Measurements from ENCODE around the gene PATJ.

PATJ gene

GRCh38 chr1:62126579-62127290 lies 384.5 kb downstream of the PATJ start:
- Histone ChIP-seq H3K27ac (no peak overlapping the region), H3K4me1 (no peaks in the 10 kb centered on the region), H3K9ac (no peak overlapping the region), H3K4me2 (ENCODE audit: low read length) (no peak overlapping the region), H2AFZ (no peak overlapping the region), H3K79me2 (no peaks in the 10 kb centered on the region), H3K27me3 (ENCODE audit: control insufficient read depth, insufficient read depth, low read length) (no peaks in the 10 kb centered on the region), H3K36me3 (ENCODE audit: control insufficient read depth, insufficient read depth, low read length) (no peaks in the 10 kb centered on the region), H3K9me3 (ENCODE audit: control insufficient read depth, low read length) (no peaks in the 10 kb centered on the region), H3K4me3 (ENCODE audit: low read depth, low read length) (no peak overlapping the region)
- TF ChIP-seq, protein P1, sequence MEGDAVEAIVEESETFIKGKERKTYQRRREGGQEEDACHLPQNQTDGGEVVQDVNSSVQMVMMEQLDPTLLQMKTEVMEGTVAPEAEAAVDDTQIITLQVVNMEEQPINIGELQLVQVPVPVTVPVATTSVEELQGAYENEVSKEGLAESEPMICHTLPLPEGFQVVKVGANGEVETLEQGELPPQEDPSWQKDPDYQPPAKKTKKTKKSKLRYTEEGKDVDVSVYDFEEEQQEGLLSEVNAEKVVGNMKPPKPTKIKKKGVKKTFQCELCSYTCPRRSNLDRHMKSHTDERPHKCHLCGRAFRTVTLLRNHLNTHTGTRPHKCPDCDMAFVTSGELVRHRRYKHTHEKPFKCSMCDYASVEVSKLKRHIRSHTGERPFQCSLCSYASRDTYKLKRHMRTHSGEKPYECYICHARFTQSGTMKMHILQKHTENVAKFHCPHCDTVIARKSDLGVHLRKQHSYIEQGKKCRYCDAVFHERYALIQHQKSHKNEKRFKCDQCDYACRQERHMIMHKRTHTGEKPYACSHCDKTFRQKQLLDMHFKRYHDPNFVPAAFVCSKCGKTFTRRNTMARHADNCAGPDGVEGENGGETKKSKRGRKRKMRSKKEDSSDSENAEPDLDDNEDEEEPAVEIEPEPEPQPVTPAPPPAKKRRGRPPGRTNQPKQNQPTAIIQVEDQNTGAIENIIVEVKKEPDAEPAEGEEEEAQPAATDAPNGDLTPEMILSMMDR (IDR thresholded peaks at IDR 0.05), result no peak

DNA sequence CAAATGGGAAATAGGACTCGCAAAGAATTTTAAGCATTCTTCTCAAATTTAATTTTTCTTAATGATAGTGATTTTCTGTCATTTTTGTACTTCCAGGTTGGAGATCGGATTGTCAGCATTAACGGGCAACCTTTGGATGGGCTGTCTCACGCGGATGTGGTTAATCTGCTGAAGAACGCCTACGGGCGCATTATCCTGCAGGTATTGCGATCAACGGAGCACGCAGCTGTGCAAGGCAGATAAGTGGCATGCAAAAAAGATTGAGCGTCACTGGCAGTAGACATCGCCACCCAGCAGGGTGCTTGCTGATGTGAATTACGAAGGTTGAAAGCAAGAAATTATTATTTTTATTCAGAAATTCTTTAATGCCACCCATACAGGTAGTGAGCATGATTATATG lies 386.5 kb downstream of the PATJ start:
- no peak overlapping the region for H3K27ac ChIP-seq
- H2AFZ ChIP-seq, result no peak overlapping the region
- TF ChIP-seq, protein P1 (IDR thresholded peaks at IDR 0.05), result no peak
- H3K9me3 ChIP-seq (ENCODE audit: control insufficient read depth, low read length), result no peaks in the 10 kb centered on the region
- H3K9ac ChIP-seq, result no peak overlapping the region
- no peak overlapping the region for H3K4me3 ChIP-seq (ENCODE audit: low read depth, low read length)
- H3K79me2 ChIP-seq, result no peaks in the 10 kb centered on the region
- no peaks in the 10 kb centered on the region for H3K36me3 ChIP-seq (ENCODE audit: control insufficient read depth, insufficient read depth, low read length)
- H3K4me2 ChIP-seq (ENCODE audit: low read length), result no peak overlapping the region
- H3K27me3 ChIP-seq (ENCODE audit: control insufficient read depth, insufficient read depth, low read length), result no peaks in the 10 kb centered on the region
- H3K4me1 ChIP-seq, result no peaks in the 10 kb centered on the region

DNA sequence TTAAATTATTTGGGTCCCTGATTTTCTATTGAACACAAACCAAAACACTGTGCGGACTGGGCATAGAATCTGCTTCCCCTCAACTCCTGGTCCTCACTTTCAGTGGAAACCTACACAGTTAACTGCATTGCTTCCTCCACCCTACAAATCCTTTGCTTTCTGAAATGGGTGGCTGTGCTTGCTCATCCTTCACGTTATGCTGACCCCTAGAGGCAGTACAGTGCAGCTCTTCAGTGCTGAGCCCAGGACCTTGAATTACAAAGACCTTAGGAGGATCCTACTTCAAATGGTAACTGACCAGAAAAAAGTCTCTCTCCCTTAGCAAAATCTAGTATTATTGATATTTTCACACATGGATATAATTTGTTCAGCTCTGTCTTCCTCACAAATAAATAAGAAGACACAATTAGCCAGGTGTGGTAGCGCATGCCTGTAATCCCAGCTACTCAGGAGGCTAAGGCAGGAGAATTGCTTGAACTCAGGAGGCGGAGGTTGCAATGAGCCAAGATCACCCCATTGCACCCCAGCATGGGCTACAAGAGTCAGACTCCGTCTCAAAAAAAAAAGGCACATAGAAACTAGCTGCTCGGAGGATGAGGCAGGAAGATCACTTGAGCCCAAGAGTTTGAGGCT lies 388.9 kb downstream of the PATJ start:
- TF ChIP-seq, protein P1 (IDR thresholded peaks at IDR 0.05), result peak; percentile 61
- no peak overlapping the region for H3K4me2 ChIP-seq (ENCODE audit: low read length)
- H3K4me3 ChIP-seq (ENCODE audit: low read depth, low read length), result no peak overlapping the region

DNA sequence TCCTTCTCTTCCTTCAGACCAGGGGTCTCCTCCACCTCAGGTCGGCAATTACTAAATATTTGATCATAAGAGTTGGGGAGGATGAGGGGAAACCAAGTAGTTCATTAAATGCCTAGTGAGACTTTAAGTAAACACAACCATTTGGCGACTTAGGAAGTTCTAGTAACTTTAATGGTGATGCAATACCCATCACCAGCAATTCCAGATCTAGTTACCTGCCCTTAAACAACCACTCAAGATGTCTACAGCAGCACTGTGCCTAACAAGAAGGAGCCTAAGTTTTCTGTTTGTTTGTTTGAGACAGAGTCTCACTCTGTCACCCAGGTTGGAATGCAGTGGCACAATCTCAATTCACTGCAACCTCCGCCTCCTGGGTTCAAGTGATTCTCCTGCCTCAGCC lies 395.7 kb downstream of the PATJ start:
- no peak overlapping the region for H2AFZ ChIP-seq
- H3K79me2 ChIP-seq, result no peaks in the 10 kb centered on the region
- no peak overlapping the region for H3K4me3 ChIP-seq (ENCODE audit: low read depth, low read length)
- no peaks in the 10 kb centered on the region for H3K4me1 ChIP-seq
- H3K9me3 ChIP-seq (ENCODE audit: control insufficient read depth, low read length), result no peaks in the 10 kb centered on the region
- no peak overlapping the region for H3K27ac ChIP-seq
- H3K27me3 ChIP-seq (ENCODE audit: control insufficient read depth, insufficient read depth, low read length), result no peaks in the 10 kb centered on the region
- no peaks in the 10 kb centered on the region for H3K36me3 ChIP-seq (ENCODE audit: control insufficient read depth, insufficient read depth, low read length)
- TF ChIP-seq, protein P1 (IDR thresholded peaks at IDR 0.05), result no peak
- H3K4me2 ChIP-seq (ENCODE audit: low read length), result no peak overlapping the region
- no peak overlapping the region for H3K9ac ChIP-seq

More for the DNA sequence above, 388.9 kb downstream of the PATJ start:
- Histone ChIP-seq H3K27me3 (ENCODE audit: control insufficient read depth, insufficient read depth, low read length) (no peaks in the 10 kb centered on the region), H3K4me1 (no peaks in the 10 kb centered on the region), H3K36me3 (ENCODE audit: control insufficient read depth, insufficient read depth, low read length) (no peaks in the 10 kb centered on the region), H3K9me3 (ENCODE audit: control insufficient read depth, low read length) (no peaks in the 10 kb centered on the region), H2AFZ (no peak overlapping the region), H3K27ac (no peak overlapping the region), H3K79me2 (no peaks in the 10 kb centered on the region), H3K9ac (no peak overlapping the region)
